GM19240 (cell line): ENCODE results near the gene PTDSS2.

ENCODE experiments used
- DNase-seq: peaks from one replicate; pipeline ENCODE4 v3.0.0; 2011; ENCODE audit warnings: low spot score; ENCODE audit not compliant: insufficient read length

Gene PTDSS2

DNA sequence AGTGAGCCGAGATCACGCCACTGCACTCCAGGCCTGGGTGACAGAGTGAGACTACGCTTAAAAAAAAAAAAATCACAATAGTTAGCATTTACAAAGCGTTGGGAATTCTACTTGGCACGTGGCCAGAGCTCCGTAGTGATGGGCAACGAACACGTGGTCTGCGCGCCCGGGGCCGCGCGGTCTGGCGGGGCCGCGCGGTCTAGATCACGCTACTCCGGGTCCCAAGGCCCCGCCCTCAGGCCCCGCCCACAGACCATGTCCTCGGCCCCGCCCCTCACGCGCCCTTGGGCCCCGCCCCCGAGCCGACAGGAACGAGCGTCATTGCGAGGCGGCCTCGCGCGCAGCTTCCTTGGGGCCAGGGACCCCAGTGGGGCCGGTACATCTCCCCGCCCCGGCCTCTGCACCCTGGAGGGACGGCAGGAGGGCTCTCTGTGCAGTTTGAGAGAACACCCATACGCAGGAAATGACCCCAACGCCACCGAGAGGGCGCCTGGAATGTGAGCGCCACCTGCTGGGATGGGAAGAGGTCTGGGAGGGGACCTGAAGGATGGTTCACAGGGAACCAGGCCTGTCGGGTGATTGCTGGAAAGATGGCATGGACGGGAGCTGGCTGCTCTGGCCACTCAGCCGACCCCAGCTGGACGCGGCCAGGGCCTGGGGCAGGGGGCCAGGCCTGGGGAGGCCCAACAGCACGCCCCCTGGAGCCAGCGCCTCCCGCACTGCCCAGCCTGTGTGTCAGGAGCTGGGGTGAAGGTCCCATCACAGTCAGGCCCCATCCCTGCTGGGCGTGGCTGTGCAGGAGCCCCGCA, 2.0 kb upstream of the PTDSS2 start:
- peak; percentile 95 for DNase-seq

DNA sequence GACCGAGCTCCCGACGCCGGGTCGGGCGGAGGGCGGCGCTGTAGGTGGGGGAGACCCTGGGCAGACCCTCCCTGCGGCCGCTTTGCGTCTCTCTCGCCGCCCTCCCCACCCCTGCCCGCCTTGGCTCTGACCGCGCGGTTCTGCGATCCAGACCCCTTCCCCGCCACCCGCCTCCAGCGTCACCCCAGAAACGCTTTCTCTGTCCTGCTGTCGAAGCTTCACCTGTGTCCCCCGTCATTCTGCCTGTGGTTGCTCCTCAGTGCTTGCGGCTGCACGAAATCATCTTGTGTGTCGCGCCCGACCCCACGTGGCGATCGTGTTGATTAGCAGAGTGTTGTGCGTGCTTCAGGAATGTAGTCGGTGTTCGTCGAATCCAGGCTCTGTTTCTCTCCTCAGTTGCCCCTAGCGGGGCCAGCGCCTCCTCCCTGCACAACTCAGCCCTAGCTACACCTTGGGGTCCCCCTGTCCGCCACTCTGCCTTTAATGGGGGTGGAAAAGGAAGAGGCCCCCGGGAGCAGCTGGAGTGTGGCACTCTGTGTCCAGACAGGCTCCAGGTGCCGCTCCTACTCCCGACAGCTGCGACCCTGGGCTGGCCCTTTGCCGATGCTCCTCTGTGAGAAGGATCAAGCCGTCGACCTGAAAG, 851 bp downstream of the PTDSS2 start:
- DNase-seq: peak; percentile 60

GRCh38 chr11:451738-452137, 1.7 kb downstream of the PTDSS2 start:
- DNase-seq: no peak

DNA sequence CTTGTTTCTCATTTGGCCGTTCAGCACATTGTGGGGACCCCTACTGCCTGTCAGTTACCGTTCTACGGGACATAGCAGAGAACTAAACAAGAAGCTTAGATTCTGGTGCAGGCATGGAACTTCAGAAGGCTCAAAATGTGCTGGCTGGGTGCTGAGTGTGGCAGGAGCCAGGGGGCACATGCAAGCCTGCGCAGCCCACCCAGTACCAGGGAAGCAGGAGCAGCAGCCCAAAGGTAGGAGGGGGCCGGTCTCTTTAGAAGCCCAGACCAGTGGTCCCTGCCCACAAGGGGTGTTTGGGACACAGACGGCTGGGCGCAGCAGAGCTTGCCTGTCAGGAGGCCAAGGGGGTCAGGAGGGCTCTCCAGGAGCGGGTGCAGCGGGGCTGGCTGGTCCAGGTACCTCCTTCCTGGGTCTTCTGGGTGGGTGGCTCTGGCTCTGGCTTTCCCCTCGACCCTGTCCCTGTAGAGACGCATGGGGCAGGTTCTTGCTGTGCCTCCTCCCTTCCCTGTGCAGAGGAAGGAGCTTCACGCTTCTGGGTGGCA, 2.2 kb downstream of the PTDSS2 start:
- DNase-seq: no peak

- no peak for DNase-seq
Measured at GRCh38 chr11:452916-453527, 2.9 kb downstream of the PTDSS2 start.

- DNase-seq: no peak
Measured at GRCh38 chr11:453564-453963, 3.5 kb downstream of the PTDSS2 start.

- DNase-seq: no peak
Measured at GRCh38 chr11:454043-454442, 4.0 kb downstream of the PTDSS2 start.

GRCh38 chr11:454801-455565, 4.9 kb downstream of the PTDSS2 start:
- no peak for DNase-seq

DNA sequence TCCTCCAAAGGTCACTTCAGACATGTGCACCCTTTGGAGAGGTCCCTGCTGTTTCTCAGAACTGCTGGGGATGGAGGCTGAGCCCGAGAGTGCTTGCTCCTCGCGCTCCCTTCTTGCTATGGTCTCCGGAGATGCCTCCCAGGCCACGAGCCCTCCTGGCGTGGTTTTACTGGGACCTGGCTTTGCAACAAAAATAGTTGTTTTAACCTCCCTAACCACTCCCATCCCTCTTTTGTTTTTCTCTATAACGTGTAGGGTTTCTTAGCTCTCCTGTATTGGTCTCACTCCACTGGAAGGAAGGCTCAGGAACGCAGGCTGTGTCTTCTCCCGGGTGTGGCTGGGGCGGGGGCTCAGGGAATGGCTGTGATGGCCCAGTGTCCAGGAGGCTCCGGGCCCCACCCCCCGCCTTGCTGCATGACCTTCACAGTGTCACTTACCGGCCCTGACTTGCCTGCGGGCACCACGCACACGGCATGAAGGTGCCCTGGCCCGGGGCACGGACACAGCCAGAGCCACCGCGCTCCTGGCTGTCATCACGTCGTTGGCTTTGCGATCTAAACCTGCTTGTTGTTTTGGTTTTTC, 5.6 kb downstream of the PTDSS2 start:
- DNase-seq: no peak

DNA sequence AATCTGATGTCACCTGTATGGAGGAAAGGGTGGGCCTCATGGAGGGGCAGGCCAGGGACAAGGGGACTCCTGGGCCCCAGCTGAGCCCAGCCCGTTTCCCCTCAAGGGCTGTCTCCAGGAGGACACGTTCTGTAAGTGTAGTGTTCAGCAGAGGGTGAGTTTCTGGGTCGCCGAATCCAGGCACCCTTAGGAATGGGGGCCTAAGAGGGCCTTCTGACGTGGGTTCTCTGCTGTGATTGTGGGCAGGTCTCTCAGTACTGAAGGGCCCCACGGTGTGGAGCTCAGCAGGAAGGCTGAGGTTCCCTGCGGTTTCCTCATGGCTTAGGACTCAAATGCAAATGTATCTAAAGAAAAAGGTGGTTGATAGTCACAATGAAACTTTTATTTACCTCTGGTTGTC, 6.5 kb downstream of the PTDSS2 start:
- DNase-seq: no peak

GRCh38 chr11:457111-457760, 7.2 kb downstream of the PTDSS2 start:
- no peak for DNase-seq

- DNase-seq: no peak
Measured at GRCh38 chr11:459511-460220, 9.6 kb downstream of the PTDSS2 start.

DNA sequence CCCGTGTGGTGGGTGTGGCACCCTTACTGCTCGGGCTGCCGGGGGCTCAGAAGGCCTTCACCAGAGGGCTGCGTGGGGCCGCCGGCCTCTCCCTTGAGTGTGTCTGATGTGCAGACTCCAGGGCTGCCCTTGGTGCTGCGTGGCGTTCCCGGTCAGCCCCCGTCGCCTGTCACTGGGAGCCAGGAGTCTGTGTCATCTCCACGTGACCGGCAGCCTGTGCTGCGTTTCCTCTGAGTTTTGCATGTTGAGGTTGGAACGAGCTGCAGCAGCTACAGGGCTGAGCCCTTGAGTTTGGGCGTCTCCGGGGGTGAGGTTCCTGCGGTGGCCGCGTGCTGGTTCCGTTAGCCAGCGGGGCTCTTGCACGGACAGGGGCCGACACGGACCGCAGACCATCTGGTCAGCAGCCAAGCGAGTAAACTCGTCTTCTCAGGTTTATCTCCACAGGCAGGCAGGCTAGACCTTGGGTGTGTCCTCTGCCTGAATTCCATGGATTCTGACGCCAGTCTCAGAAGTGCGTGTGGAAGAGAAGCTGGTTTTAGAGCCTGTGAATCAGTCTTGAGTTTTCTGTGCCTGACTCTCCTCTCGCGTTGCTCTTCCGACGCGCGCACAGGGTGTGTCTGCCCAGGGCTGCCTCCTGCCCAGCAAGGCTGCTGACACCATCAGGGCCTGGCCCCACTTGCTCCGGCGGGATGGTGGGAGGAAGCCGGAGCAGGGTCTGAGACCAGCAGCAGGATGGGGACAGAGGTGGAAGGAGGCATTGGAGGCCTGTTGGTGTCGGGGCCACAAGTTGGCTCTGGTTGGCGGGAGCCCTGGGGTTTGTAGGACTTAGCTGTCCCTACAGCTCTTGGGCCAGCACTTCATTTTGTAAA, 10.5 kb downstream of the PTDSS2 start:
- DNase-seq: no peak

- DNase-seq: no peak
Measured at GRCh38 chr11:461626-462025, 11.5 kb downstream of the PTDSS2 start.

DNA sequence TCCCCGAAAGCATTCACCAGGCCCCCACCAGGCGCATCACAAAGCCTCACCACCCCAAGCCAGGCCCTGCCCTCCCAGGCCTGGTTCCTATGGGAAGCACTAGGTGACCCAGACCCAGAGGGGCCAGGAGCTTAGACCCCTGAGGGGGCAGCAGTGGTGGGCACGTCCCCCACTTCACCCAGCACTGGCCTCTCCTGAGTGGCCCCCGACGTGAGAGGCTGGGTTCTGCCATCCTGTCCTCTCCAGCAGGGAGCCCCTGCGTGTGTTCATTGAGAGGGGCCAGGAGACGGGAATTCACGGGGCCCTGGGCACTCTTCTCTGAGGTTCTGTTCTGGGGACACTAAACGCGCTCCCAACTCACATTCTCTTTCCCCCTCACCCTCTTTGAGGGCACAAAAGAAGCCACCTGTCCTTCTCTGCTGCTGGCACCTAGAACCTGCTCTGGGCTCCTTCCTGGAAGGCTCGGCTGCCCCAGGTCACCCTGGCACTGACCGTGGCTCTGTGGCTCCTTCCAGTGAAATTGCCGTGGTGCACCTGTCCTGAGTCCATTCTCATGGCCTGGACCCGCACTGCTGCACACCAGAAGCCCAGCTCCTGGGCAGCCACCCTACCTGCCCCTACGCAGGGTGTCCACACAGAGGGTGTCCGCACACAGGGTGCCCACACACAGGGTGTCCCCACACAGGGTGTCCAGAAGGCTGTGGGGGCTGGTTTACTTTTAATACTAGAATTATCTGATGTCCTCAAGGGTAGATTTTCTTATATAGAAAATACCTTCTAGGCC, 12.2 kb downstream of the PTDSS2 start:
- DNase-seq: no peak

- DNase-seq: no peak
Measured at GRCh38 chr11:464316-464715, 14.2 kb downstream of the PTDSS2 start.

GRCh38 chr11:465896-466530, 15.9 kb downstream of the PTDSS2 start:
- DNase-seq: no peak

- DNase-seq: no peak
Measured at GRCh38 chr11:468036-468435, 18.0 kb downstream of the PTDSS2 start.
